Kidney (tissue), 14 donors: ENCODE results near the gene PRODH2. TPM values are rescaled to one million over a fixed set of nuclear protein-coding genes. Genes with fewer than 3 reads are reported as not detected.
A peak's percentile ranks its signal among the peaks of the same experiment; 100 is the strongest.

Source experiments
- DNase-seq, 5 donors: peaks; one replicate each; pipeline ENCODE4 v3.0.0-alpha.2; 2013 to 2020
- FAIRE-seq: peaks from 2 replicates; lab custom pipeline; 2012; peaks lifted over from hg19 to GRCh38; lab: Jason Lieb, UNC
- H3K27ac ChIP-seq, 2 donors: one replicate each; pipeline ENCODE4 v1.7.0; 2013; ENCODE audit warnings: low read depth in 2 of 2, low read length in 2 of 2, inconsistent platforms in 1 of 2
- H3K27me3 ChIP-seq: one replicate; pipeline ENCODE4 v1.7.1; 2013; ENCODE audit warnings: low read length, inconsistent platforms; ENCODE audit not compliant: control insufficient read depth, insufficient read depth
- H3K36me3 ChIP-seq, 3 donors: one replicate each; pipeline versions ENCODE4 v1.7.0 to v1.7.1; 2013; ENCODE audit warnings: low read length in 3 of 3, control low read depth in 1 of 3, inconsistent platforms in 1 of 3; ENCODE audit not compliant: insufficient read depth in 3 of 3, control insufficient read depth in 2 of 3
- H3K4me1 ChIP-seq, 3 donors: one replicate each; pipeline versions ENCODE4 v1.7.0 to v1.7.1; 2013; ENCODE audit warnings: low read length in 3 of 3, inconsistent platforms in 1 of 3, low read depth in 1 of 3; ENCODE audit not compliant: control insufficient read depth in 2 of 3, insufficient read depth in 2 of 3
- H3K4me3 ChIP-seq, 3 donors: one replicate each; pipeline versions ENCODE4 v1.7.0 to v1.8.1; 2013; ENCODE audit warnings: low read length in 3 of 3, control low read depth in 1 of 3, inconsistent platforms in 1 of 3
- H3K9ac ChIP-seq, 3 donors: one replicate each; pipeline versions ENCODE4 v1.7.0 to v1.7.1; 2013; ENCODE audit warnings: low read length in 3 of 3, control low read depth in 1 of 3, inconsistent platforms in 1 of 3
- H3K9me3 ChIP-seq, 3 donors: one replicate each; pipeline versions ENCODE4 v1.7.0 to v1.7.1; 2013; ENCODE audit warnings: low read length in 3 of 3, control low read depth in 1 of 3, inconsistent platforms in 1 of 3; ENCODE audit not compliant: control insufficient read depth in 2 of 3, insufficient read depth in 1 of 3
- CTCF ChIP-seq: IDR thresholded peaks from 3 replicates; pipeline ENCODE4 v1.5.1; 2012; ENCODE audit warnings: mild to moderate bottlenecking, moderate library complexity, borderline replicate concordance; ENCODE audit not compliant: insufficient read depth; ENCODE audit errors: extremely low read depth
- intact Hi-C: fragments of 100-400 bp; cut with DNase I; formaldehyde crosslinking; loops from one replicate; pipeline ENCODE4 v1.11.1; 2022
- polyA plus RNA-seq: library from polyadenylated mRNA; stranded (reverse); fragments of 350-450 nt; fragmentation: Illumina TruSeq; extraction: RNeasy Lipid Tissue Mini Kit (QIAGEN cat#74804); gene quantifications from one replicate; pipeline ENCODE4 v1.2.3, GENCODE V29; 2014; ENCODE audit warnings: low read depth, low replicate concordance; ENCODE audit not compliant: insufficient read depth
- total RNA-seq: library from RNA; stranded (reverse); fragmentation: NEBNext Ultra II Directional; extraction: Animal tissue kit (Norgen Biotek cat#: 25700); gene quantifications from one replicate; pipeline ENCODE4 v1.2.1, GENCODE V29; 2021
- donor health status: control.
- donor health status: control.
- donor health status: control.
- donor health status: control.
- donor health status: control.
- donor health status: DM: yes; HTN: yes; CAD: no.
- donor health status: Normal renal cell carcinoma (clear cell type).

The PRODH2 gene
- total and polyA plus RNA-seq, 2 donors from 2014 or later: 9.0 to 409 TPM

- Histone ChIP-seq H3K9ac (no peak overlapping the region), H3K4me1 (peaks cover 0 to 4% (median 0%) of the 10 kb centered on the region in 3 donors), H3K36me3 (no peaks in the 10 kb centered on the region), H3K9me3 (no peaks in the 10 kb centered on the region), H3K27me3 (no peaks in the 10 kb centered on the region), H3K4me3 (no peak overlapping the region), H3K27ac (no peak overlapping the region)
- TF ChIP-seq CTCF: no peak
- intact Hi-C loops: no loop called here
- no peak for DNase-seq
- FAIRE-seq: no peak
Observed at GRCh38 chr19:35813043-35813890, 622 bp upstream of the PRODH2 start.

- no peaks in the 10 kb centered on the region for H3K9me3 ChIP-seq
- FAIRE-seq (no peak), DNase-seq (no peak)
- no peak for TF ChIP-seq CTCF
- H3K4me1 ChIP-seq: peaks cover 0 to 4% (median 0%) of the 10 kb centered on the region in 3 donors
- peak overlapping the region; percentile 51 to 65 for H3K27ac ChIP-seq
- no peak overlapping the region for H3K9ac ChIP-seq
- no peaks in the 10 kb centered on the region for H3K27me3 ChIP-seq
- intact Hi-C loops: no loop called here
- H3K4me3 ChIP-seq: peak overlapping the region in 2 of 3 donors; percentile 69 to 79
- H3K36me3 ChIP-seq: no peaks in the 10 kb centered on the region
Observed at GRCh38 chr19:35811317-35812219, 1.1 kb downstream of the PRODH2 start.

- no peaks in the 10 kb centered on the region for H3K27me3 ChIP-seq
- intact Hi-C loops: no loop called here
- no peak overlapping the region for H3K27ac ChIP-seq
- FAIRE-seq (no peak), DNase-seq (no peak)
- H3K9ac ChIP-seq: no peak overlapping the region
- H3K4me1 ChIP-seq: no peaks in the 10 kb centered on the region
- TF ChIP-seq CTCF: no peak
- no peaks in the 10 kb centered on the region for H3K36me3 ChIP-seq
- H3K4me3 ChIP-seq: peak overlapping the region in 1 of 3 donors; percentile 32
- no peaks in the 10 kb centered on the region for H3K9me3 ChIP-seq
Observed at GRCh38 chr19:35807633-35808032, 5.0 kb downstream of the PRODH2 start.
